ENCODE data around the gene OSBPL9.

- TF ChIP-seq CTCF (IDR thresholded peaks at IDR 0.05) (no peak), EZH2 (IDR thresholded peaks at IDR 0.05; ENCODE audit: borderline replicate concordance, insufficient read depth, low read depth, low read length, poor library complexity, severe bottlenecking) (no peak)
Measured at GRCh38 chr1:51727366-51727765, 110.5 kb downstream of the OSBPL9 start.

Data from B cell (primary cell).